Measurements from ENCODE around the gene CTXN3. TPM values are rescaled to one million over a fixed set of nuclear protein-coding genes. Genes with fewer than 3 reads are reported as not detected.

The CTXN3 gene
- total RNA-seq, 1 donor from 2014 or later, result not detected

DNA sequence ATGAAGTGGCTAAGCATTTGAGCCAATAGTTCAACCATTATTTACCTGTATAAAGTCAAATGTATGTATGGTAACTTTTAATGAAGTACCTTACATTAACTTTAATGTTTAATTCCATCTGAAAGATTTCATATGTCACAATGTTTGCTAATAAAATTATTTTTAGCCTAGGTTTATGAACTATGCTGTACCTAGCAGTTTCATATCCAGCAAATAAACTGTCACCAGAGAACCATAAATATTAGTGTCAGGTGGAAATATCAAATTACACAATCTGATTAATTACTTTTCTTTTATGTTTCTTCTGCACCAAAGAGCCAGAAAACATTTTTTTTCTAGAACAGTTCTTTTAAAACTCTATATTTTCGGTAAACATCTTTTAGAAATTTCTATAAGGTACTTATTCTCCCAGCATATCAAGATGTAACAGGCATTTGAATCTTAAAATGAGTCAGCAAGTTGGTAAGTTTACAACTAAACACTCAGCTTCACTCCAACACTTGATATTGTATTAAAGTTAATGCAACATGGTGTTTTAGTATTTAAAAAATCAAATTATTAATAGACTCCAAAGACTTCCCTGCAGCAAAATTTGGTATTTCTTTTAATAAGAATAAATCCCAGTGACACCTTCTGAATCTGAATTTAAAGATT, 45.8 kb downstream of the CTXN3 start:
- Histone ChIP-seq H3K36me3 (no peaks in the 10 kb centered on the region), H3K9me3 (no peaks in the 10 kb centered on the region), H3K4me3 (no peak overlapping the region), H3K4me1 (no peaks in the 10 kb centered on the region), H3K27me3 (no peaks in the 10 kb centered on the region), H3K27ac (no peak overlapping the region)
- ATAC-seq (no peak), DNase-seq (no peak)
- TF ChIP-seq CTCF (IDR thresholded peaks at IDR 0.05), result no peak
- intact Hi-C loops (cut with DNase I), result no loop called here

- no peaks in the 10 kb centered on the region for H3K4me1 ChIP-seq
- no peak for ATAC-seq
- H3K27ac ChIP-seq, result no peak overlapping the region
- H3K27me3 ChIP-seq, result no peaks in the 10 kb centered on the region
- TF ChIP-seq CTCF (IDR thresholded peaks at IDR 0.05), result no peak
- no peaks in the 10 kb centered on the region for H3K9me3 ChIP-seq
- H3K4me3 ChIP-seq, result no peak overlapping the region
- DNase-seq, result no peak
- intact Hi-C loops (cut with DNase I), result no loop called here
- H3K36me3 ChIP-seq, result no peaks in the 10 kb centered on the region
Measured at GRCh38 chr5:127695346-127695745, 46.5 kb downstream of the CTXN3 start.

DNA sequence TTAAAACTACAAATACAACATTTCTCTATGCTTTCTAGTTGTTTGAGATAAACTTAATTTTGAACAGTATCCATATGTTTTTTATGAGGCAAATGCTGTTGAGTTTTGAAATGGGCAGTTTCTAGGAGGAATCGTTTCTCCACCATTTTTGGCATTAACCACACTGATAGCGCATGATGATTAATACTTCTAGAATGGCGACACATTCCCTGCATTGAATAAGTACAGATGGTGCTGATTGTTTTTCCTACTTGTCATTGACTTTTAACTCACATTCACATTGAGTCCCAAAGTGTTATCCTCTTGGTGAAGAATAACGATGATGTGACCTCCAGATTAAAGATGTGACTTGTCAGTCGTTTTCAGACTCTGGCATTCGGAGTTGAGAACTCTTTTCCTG, 47.8 kb downstream of the CTXN3 start:
- intact Hi-C loops (cut with DNase I), result no loop called here
- DNase-seq (no peak), ATAC-seq (no peak)
- no peak overlapping the region for H3K27ac ChIP-seq
- H3K27me3 ChIP-seq, result no peaks in the 10 kb centered on the region
- H3K4me3 ChIP-seq, result no peak overlapping the region
- H3K4me1 ChIP-seq, result no peaks in the 10 kb centered on the region
- H3K36me3 ChIP-seq, result no peaks in the 10 kb centered on the region
- H3K9me3 ChIP-seq, result no peaks in the 10 kb centered on the region
- TF ChIP-seq CTCF (IDR thresholded peaks at IDR 0.05), result no peak

- DNase-seq (no peak), ATAC-seq (no peak)
- no peaks in the 10 kb centered on the region for H3K4me1 ChIP-seq
- H3K27ac ChIP-seq, result no peak overlapping the region
- intact Hi-C loops (cut with DNase I), result no loop called here
- no peak for TF ChIP-seq CTCF (IDR thresholded peaks at IDR 0.05)
- no peaks in the 10 kb centered on the region for H3K36me3 ChIP-seq
- no peaks in the 10 kb centered on the region for H3K9me3 ChIP-seq
- H3K4me3 ChIP-seq, result no peak overlapping the region
- H3K27me3 ChIP-seq, result no peaks in the 10 kb centered on the region
Measured at GRCh38 chr5:127697894-127698600, 49.2 kb downstream of the CTXN3 start.

GRCh38 chr5:127699416-127699815, 50.5 kb downstream of the CTXN3 start:
- no peak overlapping the region for H3K27ac ChIP-seq
- no peaks in the 10 kb centered on the region for H3K9me3 ChIP-seq
- H3K36me3 ChIP-seq, result no peaks in the 10 kb centered on the region
- H3K27me3 ChIP-seq, result no peaks in the 10 kb centered on the region
- H3K4me3 ChIP-seq, result no peak overlapping the region
- ATAC-seq (no peak), DNase-seq (no peak)
- TF ChIP-seq CTCF (IDR thresholded peaks at IDR 0.05), result no peak
- intact Hi-C loops (cut with DNase I), result no loop called here
- H3K4me1 ChIP-seq, result no peaks in the 10 kb centered on the region
